CD4-positive, alpha-beta T cell treated with Interleukin-15 for 4 hours (primary cell): ENCODE results near the gene TELO2.

ENCODE experiments used
- DNase-seq: peaks from one replicate; pipeline ENCODE4 v3.0.0-alpha.2; 2020; ENCODE audit warnings: low spot score

TELO2 gene

GRCh38 chr16:1536601-1537000 is 43.4 kb downstream of the TELO2 start:
- no peak for DNase-seq

- no peak for DNase-seq
Observed at GRCh38 chr16:1537138-1537577, 44.0 kb downstream of the TELO2 start.

GRCh38 chr16:1537763-1538289 is 44.7 kb downstream of the TELO2 start:
- peak; percentile 28 for DNase-seq

- DNase-seq = peak; percentile 28
Observed at GRCh38 chr16:1538804-1539520, 45.8 kb downstream of the TELO2 start.

GRCh38 chr16:1539720-1540555 is 46.8 kb downstream of the TELO2 start:
- no peak for DNase-seq

- DNase-seq = no peak
Observed at GRCh38 chr16:1540556-1540855, 47.3 kb downstream of the TELO2 start.

- no peak for DNase-seq
Observed at GRCh38 chr16:1541293-1542165, 48.4 kb downstream of the TELO2 start.

GRCh38 chr16:1542166-1542500 is 49.0 kb downstream of the TELO2 start:
- no peak for DNase-seq

GRCh38 chr16:1542533-1542932 is 49.4 kb downstream of the TELO2 start:
- no peak for DNase-seq

GRCh38 chr16:1543085-1543896 is 50.1 kb downstream of the TELO2 start:
- peak; percentile 53 for DNase-seq

- no peak for DNase-seq
Observed at GRCh38 chr16:1545044-1546040, 52.2 kb downstream of the TELO2 start.

- no peak for DNase-seq
Observed at GRCh38 chr16:1546430-1546829, 53.3 kb downstream of the TELO2 start.

GRCh38 chr16:1548233-1548632 is 55.1 kb downstream of the TELO2 start:
- no peak for DNase-seq

GRCh38 chr16:1548727-1549126 is 55.6 kb downstream of the TELO2 start:
- DNase-seq = no peak

- DNase-seq = no peak
Observed at GRCh38 chr16:1550069-1550468, 56.9 kb downstream of the TELO2 start.

GRCh38 chr16:1550696-1551095 is 57.5 kb downstream of the TELO2 start:
- DNase-seq = no peak

GRCh38 chr16:1551166-1551565 is 58.0 kb downstream of the TELO2 start:
- no peak for DNase-seq

GRCh38 chr16:1552129-1552528 is 59.0 kb downstream of the TELO2 start:
- no peak for DNase-seq

GRCh38 chr16:1553946-1554825 is 61.0 kb downstream of the TELO2 start:
- DNase-seq = no peak
